Ascending aorta (tissue), 2 donors: Measurements from ENCODE around the gene LOC128125822.
"Not testable (repeated sequence)": the region's sequence is repeated elsewhere in the genome, so short reads cannot be mapped to it uniquely, and the experiment has no call there.

Experiments used
- DNase-seq, 2 donors: peaks; one replicate each; pipeline ENCODE4 v3.0.0-alpha.2; 2019; ENCODE audit warnings: low spot score in 2 of 2
- H3K27ac ChIP-seq, 2 donors: fragments of 200-600 bp; sonication (generic); one replicate each; pipeline ENCODE4 v1.5.1; 2016 to 2017; ENCODE audit warnings: mild to moderate bottlenecking in 1 of 2
- H3K27me3 ChIP-seq: fragments of 200-600 bp; sonication (generic); one replicate; pipeline ENCODE4 v1.5.1; 2017
- H3K36me3 ChIP-seq, 2 donors: fragments of 200-600 bp; sonication (generic); one replicate each; pipeline ENCODE4 v1.5.1; 2016
- H3K4me1 ChIP-seq, 2 donors: fragments of 200-600 bp; sonication (generic); one replicate each; pipeline ENCODE4 v1.5.1; 2016 to 2017; ENCODE audit warnings: mild to moderate bottlenecking in 1 of 2
- H3K4me3 ChIP-seq, 2 donors: fragments of 200-600 bp; sonication (generic); one replicate each; pipeline ENCODE4 v1.5.1; 2016 to 2017; ENCODE audit warnings: mild to moderate bottlenecking in 1 of 2
- H3K9me3 ChIP-seq, 2 donors: fragments of 200-600 bp; sonication (generic); one replicate each; pipeline ENCODE4 v1.5.1; 2016
- CTCF ChIP-seq, 3 experiments: fragments of 200-600 bp in 2 of 3; fragments of 450-650 bp in 1 of 3; sonication (generic) in 2 of 3; IDR thresholded peaks; one replicate each; pipeline ENCODE4 v1.5.1; 2016 to 2019; ENCODE audit warnings: antibody characterized with exemption in 3 of 3, mild to moderate bottlenecking in 1 of 3, moderate library complexity in 1 of 3
- intact Hi-C: fragments of 100-400 bp; cut with DNase I; formaldehyde crosslinking; loops from one replicate; pipeline ENCODE4 v1.15.1; 2023

Gene LOC128125822

GRCh38 chr6:63584566-63584965, 12.3 kb downstream of the LOC128125822 start:
- H3K4me1 ChIP-seq: no peaks in the 10 kb centered on the region
- intact Hi-C loops: no loop called here
- no peak overlapping the region for H3K4me3 ChIP-seq
- no peak overlapping the region for H3K27ac ChIP-seq
- no peak for TF ChIP-seq CTCF (IDR thresholded peaks at IDR 0.05)
- no peak for DNase-seq
- peaks cover 18 to 20% of the 10 kb centered on the region in 2 donors for H3K36me3 ChIP-seq
- no peaks in the 10 kb centered on the region for H3K27me3 ChIP-seq
- H3K9me3 ChIP-seq: no peaks in the 10 kb centered on the region

DNA sequence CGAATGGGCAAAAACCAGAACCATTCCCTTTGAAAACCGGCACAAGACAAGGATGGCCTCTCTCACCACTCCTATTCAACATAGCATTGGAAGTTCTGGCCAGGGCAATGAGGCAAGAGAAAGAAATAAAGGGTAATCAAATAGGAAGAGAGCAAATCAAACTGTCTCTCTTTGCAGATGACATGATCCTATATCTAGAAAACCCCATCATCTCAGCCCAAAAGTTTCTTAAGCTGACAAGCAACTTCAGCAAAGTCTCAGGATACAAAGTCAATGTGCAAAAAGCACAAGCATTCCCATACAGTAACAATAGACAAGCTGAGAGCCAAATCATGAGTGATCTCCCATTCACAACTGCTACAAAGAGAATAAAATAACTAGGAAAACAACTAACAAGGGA, 13.4 kb downstream of the LOC128125822 start:
- H3K27ac ChIP-seq, H3K4me3 ChIP-seq, intact Hi-C loops, H3K36me3 ChIP-seq, H3K27me3 ChIP-seq, H3K9me3 ChIP-seq, DNase-seq, H3K4me1 ChIP-seq: not testable (repeated sequence)

- intact Hi-C loops: loop anchor here (10.0 kb wide), 1 partner anchor 245 kb away; no protein-coding TSS in a partner anchor
- no peak for TF ChIP-seq CTCF (IDR thresholded peaks at IDR 0.05)
- Histone ChIP-seq H3K9me3 (no peaks in the 10 kb centered on the region), H3K27me3 (no peaks in the 10 kb centered on the region), H3K36me3 (no peaks in the 10 kb centered on the region), H3K4me3 (no peak overlapping the region), H3K27ac (no peak overlapping the region), H3K4me1 (no peaks in the 10 kb centered on the region)
- no peak for DNase-seq
Observed at GRCh38 chr6:63589952-63590411, 17.7 kb downstream of the LOC128125822 start.

DNA sequence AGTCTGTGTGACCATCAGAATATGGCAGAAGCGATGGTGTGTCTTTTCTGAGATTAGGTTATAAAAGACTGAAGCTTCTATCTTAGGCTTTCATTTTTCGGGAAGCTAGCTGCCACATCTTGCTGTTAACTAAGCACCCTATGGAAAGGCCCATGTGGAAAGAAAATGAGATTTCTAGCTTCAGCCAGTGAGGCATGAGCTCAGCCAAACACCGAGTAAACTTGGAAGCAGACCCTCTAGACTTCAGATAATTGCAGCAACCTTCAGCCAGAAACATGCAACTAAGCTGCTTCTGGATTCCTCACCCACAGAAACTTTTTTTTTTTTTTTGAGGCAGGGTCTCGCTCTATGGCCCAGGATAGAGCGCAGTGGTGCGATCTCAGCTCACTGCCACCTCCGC, 20.6 kb downstream of the LOC128125822 start:
- intact Hi-C loops: loop anchor here (10.0 kb wide), 1 partner anchor 248 kb away; no protein-coding TSS in a partner anchor
- no peak for DNase-seq
- no peak overlapping the region for H3K27ac ChIP-seq
- H3K4me3 ChIP-seq: no peak overlapping the region
- H3K4me1 ChIP-seq: no peaks in the 10 kb centered on the region
- no peaks in the 10 kb centered on the region for H3K27me3 ChIP-seq
- no peak for TF ChIP-seq CTCF (IDR thresholded peaks at IDR 0.05)
- H3K9me3 ChIP-seq: no peaks in the 10 kb centered on the region
- no peaks in the 10 kb centered on the region for H3K36me3 ChIP-seq

DNA sequence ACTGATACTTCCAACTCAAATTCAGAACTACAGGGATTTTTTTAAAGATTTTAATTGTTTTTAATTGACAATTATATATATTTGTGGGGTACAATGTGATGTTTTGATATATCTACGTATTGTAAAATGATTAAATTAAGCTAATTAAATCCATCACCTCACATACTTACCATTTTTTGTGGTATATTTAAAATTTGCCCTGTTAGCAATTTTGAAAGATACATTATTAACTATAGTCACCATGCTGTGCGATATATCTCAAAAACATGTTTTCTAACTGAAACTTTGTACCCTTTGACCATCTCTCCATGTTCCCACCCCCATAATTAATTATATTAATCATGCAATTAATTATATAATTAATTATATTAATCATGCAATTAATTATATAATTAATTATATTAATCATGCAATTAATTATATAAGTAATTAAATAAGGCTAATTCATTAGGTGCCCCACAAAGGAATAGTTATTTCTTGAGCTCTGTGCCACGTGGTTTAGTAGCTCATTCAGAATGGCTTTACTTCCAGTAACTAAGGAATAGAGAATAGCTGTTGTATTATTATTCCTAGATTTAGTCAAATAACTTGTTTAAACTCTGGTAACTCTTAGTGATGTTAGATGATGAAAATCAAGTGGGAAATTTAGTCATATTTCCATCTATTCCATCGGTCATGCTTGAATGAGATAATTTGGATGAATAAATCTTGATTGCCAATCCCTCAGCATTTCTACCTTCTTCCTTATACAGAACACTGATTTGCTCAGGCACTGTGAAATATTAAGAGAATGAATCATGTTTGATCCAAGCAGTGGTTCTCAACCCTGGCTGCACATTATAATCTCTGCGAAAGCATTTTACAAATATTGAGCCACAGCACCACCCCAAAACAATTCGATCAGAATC, 25.1 kb downstream of the LOC128125822 start:
- Histone ChIP-seq H3K27me3 (no peaks in the 10 kb centered on the region), H3K4me3 (peak overlapping the region; percentile 36 to 65), H3K27ac (no peak overlapping the region), H3K36me3 (no peaks in the 10 kb centered on the region), H3K4me1 (peaks cover 0 to 4% of the 10 kb centered on the region in 2 donors), H3K9me3 (no peaks in the 10 kb centered on the region)
- no peak for TF ChIP-seq CTCF (IDR thresholded peaks at IDR 0.05)
- DNase-seq: no peak
- intact Hi-C loops: loop anchor here (1.0 to 10.0 kb wide), 3 partner anchors 37 to 253 kb away; partner anchors contain the start of gene PHF3
